HuH-7 (cell line): Measurements from ENCODE around the gene HOXD10.

Source experiments
- DNase-seq: peaks from one replicate; pipeline ENCODE4 v3.0.0; 2011; ENCODE audit warnings: low spot score

HOXD10 gene

DNA sequence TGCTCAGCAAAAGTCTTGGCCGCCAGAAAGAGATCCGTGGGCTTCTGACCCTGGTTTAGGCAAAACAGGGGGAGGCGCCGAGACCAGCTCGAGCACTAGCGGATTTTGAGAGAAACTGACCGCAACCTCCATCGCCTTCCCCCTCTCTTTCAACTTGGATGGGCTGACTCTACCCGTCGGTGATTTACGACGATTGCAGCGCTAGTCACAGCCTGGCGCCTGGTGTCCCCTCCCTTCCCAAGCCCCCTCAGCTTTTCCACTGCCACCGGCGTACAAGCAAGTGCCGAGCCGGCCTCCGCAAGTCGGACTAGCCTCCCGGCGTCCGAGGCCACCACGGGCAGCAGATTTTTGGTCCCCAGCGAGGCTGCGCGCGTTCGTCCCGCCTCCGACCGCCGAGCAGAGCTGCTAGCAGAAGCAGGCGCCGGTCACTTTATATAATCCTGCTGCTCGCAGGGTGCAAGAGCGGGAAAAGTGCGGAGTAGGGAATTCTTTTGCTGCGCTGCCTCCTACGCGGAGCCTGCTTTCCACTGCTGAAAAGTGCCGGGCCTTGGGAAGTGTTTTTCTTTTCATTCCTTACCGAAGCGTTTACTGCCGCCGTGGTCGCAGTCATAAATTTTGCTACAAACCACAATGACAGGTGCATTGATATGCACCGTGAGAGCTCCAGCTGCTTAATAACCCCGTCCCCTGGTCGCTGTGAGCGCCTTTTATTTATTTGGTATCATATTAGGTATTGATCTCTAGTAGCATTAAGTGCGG lies 48.2 kb downstream of the HOXD10 start:
- DNase-seq, result no peak

DNA sequence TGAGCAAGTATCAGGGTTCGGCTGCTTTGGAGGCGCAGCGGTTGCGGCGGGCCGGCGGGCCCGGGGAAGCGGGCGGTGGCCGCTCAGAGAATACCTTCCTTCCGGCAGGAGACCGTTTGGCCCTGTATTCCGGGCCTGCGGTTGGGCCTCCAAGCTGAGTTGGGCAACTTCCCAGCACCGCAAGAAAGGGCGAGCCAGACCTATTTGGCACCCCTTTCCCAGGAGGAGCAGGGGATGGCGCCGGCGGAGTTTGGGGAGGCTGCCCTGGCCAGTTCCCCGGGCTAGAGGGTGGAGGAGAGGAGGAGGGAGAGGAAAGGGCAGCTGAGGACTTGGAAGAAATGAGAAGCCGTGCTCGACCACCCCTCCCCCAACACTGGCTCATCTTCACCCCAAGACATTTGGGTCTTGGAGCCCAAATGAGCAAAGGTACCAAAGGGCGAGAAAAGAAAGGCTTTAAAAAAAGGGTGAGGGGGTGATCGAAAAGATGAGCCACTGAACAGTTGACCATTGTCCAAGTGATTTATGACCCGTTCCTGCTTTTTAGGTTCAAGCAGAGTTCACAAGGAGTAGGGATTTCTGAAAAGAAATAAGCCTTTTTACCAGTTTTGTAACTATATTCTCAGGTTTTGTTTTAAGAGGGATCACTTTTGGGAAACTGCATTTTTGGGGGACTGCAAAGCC lies 48.9 kb downstream of the HOXD10 start:
- DNase-seq, result no peak

DNA sequence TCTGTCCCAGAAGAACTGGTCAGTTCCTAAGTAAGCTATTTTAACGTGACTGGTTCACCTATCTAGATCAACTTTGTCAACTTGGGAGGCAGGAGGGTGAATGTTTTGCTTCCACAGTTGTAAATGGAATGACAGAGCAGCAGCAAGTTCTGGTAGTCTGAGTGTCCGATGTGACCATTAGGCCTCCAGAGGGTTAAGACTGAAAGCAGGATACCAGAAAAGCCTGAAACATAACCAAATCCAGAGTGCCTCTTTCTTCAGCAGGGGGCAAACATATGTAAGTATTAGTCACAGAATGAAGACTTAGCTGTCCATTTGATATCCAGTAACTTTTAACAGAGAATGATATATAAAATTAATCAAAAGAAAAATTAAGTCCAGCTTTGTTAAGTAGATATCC lies 49.7 kb downstream of the HOXD10 start:
- no peak for DNase-seq

DNA sequence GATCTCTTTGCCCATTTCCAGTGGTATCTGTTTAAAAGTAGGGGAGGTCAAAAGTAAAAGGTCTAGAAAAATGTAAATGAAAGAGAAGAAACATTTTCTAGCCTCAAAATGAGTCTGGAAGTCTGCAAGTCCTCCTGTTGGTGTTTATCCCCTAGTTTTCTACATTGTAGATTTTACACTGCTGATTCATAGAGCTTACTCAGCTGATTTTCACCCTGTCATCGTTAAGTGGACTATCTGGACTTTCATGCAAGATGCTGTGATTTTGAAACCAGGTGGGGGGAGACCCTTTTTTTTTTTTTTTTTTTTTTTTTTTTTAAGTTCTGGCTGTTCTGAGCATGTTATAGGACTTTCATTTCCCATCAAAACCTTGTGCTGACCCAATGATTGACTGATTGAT lies 50.8 kb downstream of the HOXD10 start:
- no peak for DNase-seq

- no peak for DNase-seq
These were observed 52.6 kb downstream of the HOXD10 start for GRCh38 chr2:176169181-176169580.
